ENCODE measurements around the gene S100A3. TPM values are rescaled to one million over a fixed set of nuclear protein-coding genes. Genes with fewer than 3 reads are reported as not detected.
A peak's percentile ranks its signal among the peaks of the same experiment; 100 is the strongest.

Gene S100A3
- total and polyA plus RNA-seq, 2 of the 8 experiments (the other 6 are each of a cell fraction or from before 2014, with no cell fraction given): 0.26 to 0.47 TPM

DNA sequence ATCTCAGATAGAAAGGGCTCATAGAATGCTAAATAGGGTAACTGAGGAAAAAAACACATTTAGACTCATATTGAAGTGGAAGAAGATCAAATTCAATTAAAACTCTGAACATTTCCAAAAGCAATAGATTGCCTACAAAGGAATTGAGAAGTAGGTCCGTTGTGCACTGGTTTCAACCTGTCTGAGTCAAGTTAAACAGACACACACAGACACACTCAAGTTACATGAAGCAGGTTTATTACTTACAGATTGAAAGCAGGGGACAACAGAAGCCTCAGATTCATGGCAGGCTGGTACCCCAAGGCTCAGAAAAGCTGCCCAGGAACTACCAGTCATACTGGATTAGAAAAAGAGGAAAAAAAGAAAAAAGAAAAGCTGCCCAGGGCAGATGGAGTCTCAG lies 37.3 kb upstream of the S100A3 start:
- no peak overlapping the region for H2BK20ac ChIP-seq (ENCODE audit: low read length)
- 73% methylated on average over 1 of the region's 1 CpG; no CpG with 5 or more reads in 1 of the 2 experiments for WGBS, 2 experiments (ENCODE audit: extremely low coverage in 1 of 2, insufficient coverage in 1 of 2, insufficient read length in 1 of 2, insufficient replicate concordance in 2 of 2, low coverage in 1 of 2, low lambda C conversion rate in 2 of 2, missing lambda C conversion rate in 1 of 2)
- no peak for TF ChIP-seq POLR2AphosphoS5 (IDR thresholded peaks at IDR 0.05; ENCODE audit: low read depth, low read length)
- no peak for TF ChIP-seq CBX8 (IDR thresholded peaks at IDR 0.05; ENCODE audit: borderline replicate concordance, low read depth, low read length)
- TF ChIP-seq TEAD4 (IDR thresholded peaks at IDR 0.05; ENCODE audit: low read depth, low read length): no peak
- TF ChIP-seq, protein P1, sequence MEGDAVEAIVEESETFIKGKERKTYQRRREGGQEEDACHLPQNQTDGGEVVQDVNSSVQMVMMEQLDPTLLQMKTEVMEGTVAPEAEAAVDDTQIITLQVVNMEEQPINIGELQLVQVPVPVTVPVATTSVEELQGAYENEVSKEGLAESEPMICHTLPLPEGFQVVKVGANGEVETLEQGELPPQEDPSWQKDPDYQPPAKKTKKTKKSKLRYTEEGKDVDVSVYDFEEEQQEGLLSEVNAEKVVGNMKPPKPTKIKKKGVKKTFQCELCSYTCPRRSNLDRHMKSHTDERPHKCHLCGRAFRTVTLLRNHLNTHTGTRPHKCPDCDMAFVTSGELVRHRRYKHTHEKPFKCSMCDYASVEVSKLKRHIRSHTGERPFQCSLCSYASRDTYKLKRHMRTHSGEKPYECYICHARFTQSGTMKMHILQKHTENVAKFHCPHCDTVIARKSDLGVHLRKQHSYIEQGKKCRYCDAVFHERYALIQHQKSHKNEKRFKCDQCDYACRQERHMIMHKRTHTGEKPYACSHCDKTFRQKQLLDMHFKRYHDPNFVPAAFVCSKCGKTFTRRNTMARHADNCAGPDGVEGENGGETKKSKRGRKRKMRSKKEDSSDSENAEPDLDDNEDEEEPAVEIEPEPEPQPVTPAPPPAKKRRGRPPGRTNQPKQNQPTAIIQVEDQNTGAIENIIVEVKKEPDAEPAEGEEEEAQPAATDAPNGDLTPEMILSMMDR (IDR thresholded peaks at IDR 0.05; ENCODE audit: control extremely low read depth in 1 of 3, insufficient read depth in 1 of 3, low read depth in 1 of 3, low read length in 3 of 3): no peak
- no peak for TF ChIP-seq SIX5 (IDR thresholded peaks at IDR 0.05; ENCODE audit: low read depth, low read length)
- TF ChIP-seq MAX (IDR thresholded peaks at IDR 0.05): no peak
- TF ChIP-seq, protein P2, sequence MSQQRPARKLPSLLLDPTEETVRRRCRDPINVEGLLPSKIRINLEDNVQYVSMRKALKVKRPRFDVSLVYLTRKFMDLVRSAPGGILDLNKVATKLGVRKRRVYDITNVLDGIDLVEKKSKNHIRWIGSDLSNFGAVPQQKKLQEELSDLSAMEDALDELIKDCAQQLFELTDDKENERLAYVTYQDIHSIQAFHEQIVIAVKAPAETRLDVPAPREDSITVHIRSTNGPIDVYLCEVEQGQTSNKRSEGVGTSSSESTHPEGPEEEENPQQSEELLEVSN (IDR thresholded peaks at IDR 0.05): no peak
- TF ChIP-seq HDAC6 (IDR thresholded peaks at IDR 0.05; ENCODE audit: low read depth, low read length): no peak

More for the DNA sequence above, 37.3 kb upstream of the S100A3 start:
- Histone ChIP-seq H4K91ac (replicated peaks; ENCODE audit: insufficient read length, low read length) (no peak overlapping the region), H3K27me3 (replicated peaks in 1 of 4; ENCODE audit: control insufficient read depth in 3 of 4, extremely low read depth in 1 of 4, insufficient read depth in 3 of 4, low read length in 3 of 4) (no peaks in the 10 kb centered on the region), H3K4me3 (ENCODE audit: extremely low read depth in 1 of 4, insufficient read depth in 2 of 4, low read depth in 3 of 4, low read length in 4 of 4) (no peak overlapping the region), H3K79me2 (ENCODE audit: control insufficient read depth in 1 of 2, insufficient read depth in 2 of 2, low read length in 2 of 2) (no peaks in the 10 kb centered on the region), H2AFZ (ENCODE audit: low read length) (0 out of 2 replicates have a peak overlapping the region, but pooled peaks have one; percentile 42), H3K56ac (replicated peaks; ENCODE audit: insufficient read length, low read depth, low read length) (no peak overlapping the region), H3K14ac (ENCODE audit: insufficient read length) (no peak overlapping the region), H3K27ac (ENCODE audit: low read depth, low read length) (no peak overlapping the region), H2AK5ac (ENCODE audit: low read depth, low read length) (no peak overlapping the region), H4K20me1 (replicated peaks in 1 of 2; ENCODE audit: control insufficient read depth in 1 of 2, insufficient read depth in 2 of 2, low read length in 2 of 2) (no peaks in the 10 kb centered on the region), H2BK15ac (ENCODE audit: low read length) (no peak overlapping the region), H2BK120ac (replicated peaks; ENCODE audit: low read depth, low read length) (no peak overlapping the region), H4K5ac (ENCODE audit: insufficient read length, low read depth, low read length) (no peak overlapping the region), H3K23me2 (ENCODE audit: low read depth, low read length) (no peaks in the 10 kb centered on the region), H3K36me3 (ENCODE audit: control insufficient read depth in 2 of 4, insufficient read depth in 4 of 4, low read length in 3 of 4) (no peaks in the 10 kb centered on the region), H2BK5ac (ENCODE audit: low read depth, low read length) (no peak overlapping the region), H3K4ac (replicated peaks; ENCODE audit: insufficient read length, low read depth, low read length) (no peak overlapping the region), H3K9me3 (ENCODE audit: insufficient read depth in 2 of 2, low read depth in 1 of 2, low read length in 1 of 2) (peaks cover 0 to 2% of the 10 kb centered on the region in 2 experiments; a peak in 1 of 4 replicates), H2BK12ac (ENCODE audit: low read depth, low read length) (no peak overlapping the region), H3K18ac (ENCODE audit: extremely low read depth, low read length) (no peak overlapping the region), H3K9ac (replicated peaks in 1 of 4; ENCODE audit: extremely low read depth in 1 of 4, low read depth in 3 of 4, low read length in 3 of 4) (no peak overlapping the region), H3K4me2 (ENCODE audit: insufficient read depth in 1 of 2, low read depth in 2 of 2, low read length in 2 of 2) (no peak overlapping the region), H4K8ac (ENCODE audit: extremely low read depth, insufficient read depth, low read length) (no peak overlapping the region), H3K23ac (ENCODE audit: insufficient read length) (no peak overlapping the region), H3K4me1 (replicated peaks in 1 of 4; ENCODE audit: control insufficient read depth in 3 of 4, insufficient read depth in 4 of 4, low read length in 3 of 4) (no peaks in the 10 kb centered on the region), H3K79me1 (ENCODE audit: low read depth, low read length) (no peaks in the 10 kb centered on the region)
- DNase-seq (ENCODE audit: low read depth in 1 of 2, low spot score in 2 of 2) (no peak), FAIRE-seq (no peak)
- POLR2A ChIA-PET (ENCODE audit: partially characterized antibody): interaction anchor here (0.8 to 2.7 kb wide), 2 partner anchors 41 to 48 kb away, joined by 5 to 10 read pairs; partner anchors contain the start of genes CHTOP and S100A13
- CTCF ChIA-PET (ENCODE audit: partially characterized antibody): interaction anchor here (0.5 to 2.0 kb wide), 5 partner anchors 14 to 78 kb away, joined by 3 to 7 read pairs (median 5); partner anchors contain the start of gene S100A13

Data from H1 (cell line).